ENCODE data around the gene CDC45.

The CDC45 gene

GRCh38 chr22:19559324-19559811 lies 79.6 kb downstream of the CDC45 start:
- H3K9me2 ChIP-seq (replicated peaks; ENCODE audit: control insufficient read depth, low read length): no peaks in the 10 kb centered on the region
- no peak overlapping the region for H3K4me2 ChIP-seq (ENCODE audit: low read length)
- H3K27ac ChIP-seq (ENCODE audit: low read depth, low read length): no peak overlapping the region
- no peaks in the 10 kb centered on the region for H3K36me3 ChIP-seq (ENCODE audit: control insufficient read depth, low read length)
- H3K4me1 ChIP-seq (ENCODE audit: control insufficient read depth, low read length): no peaks in the 10 kb centered on the region
- H3K9me3 ChIP-seq (ENCODE audit: control insufficient read depth, insufficient read depth, low read length): no peaks in the 10 kb centered on the region
- TF ChIP-seq CTCF (IDR thresholded peaks at IDR 0.05; ENCODE audit: low read depth, low read length, poor library complexity, severe bottlenecking): no peak
- TF ChIP-seq EZH2phosphoT487 (IDR thresholded peaks at IDR 0.05; ENCODE audit: borderline replicate concordance, low read length): no peak
- 0 out of 2 replicates have a peak, but pooled peaks cover 3% of the 10 kb centered on the region for H3K27me3 ChIP-seq (ENCODE audit: control insufficient read depth, low read length)
- no peaks in the 10 kb centered on the region for H4K20me1 ChIP-seq (ENCODE audit: control insufficient read depth, insufficient read depth, low read depth, low read length)
- no peak overlapping the region for H3K4me3 ChIP-seq (ENCODE audit: low read length)
- no peaks in the 10 kb centered on the region for H3K79me2 ChIP-seq (ENCODE audit: control insufficient read depth, low read length)
- H3F3A ChIP-seq (ENCODE audit: control insufficient read depth, insufficient read depth): no peaks in the 10 kb centered on the region

- H3K9me2 ChIP-seq (replicated peaks; ENCODE audit: control insufficient read depth, low read length): no peaks in the 10 kb centered on the region
- H3K27me3 ChIP-seq (ENCODE audit: control insufficient read depth, low read length): no peaks in the 10 kb centered on the region
- no peaks in the 10 kb centered on the region for H3K79me2 ChIP-seq (ENCODE audit: control insufficient read depth, low read length)
- H3K9me3 ChIP-seq (ENCODE audit: control insufficient read depth, insufficient read depth, low read length): no peaks in the 10 kb centered on the region
- no peaks in the 10 kb centered on the region for H4K20me1 ChIP-seq (ENCODE audit: control insufficient read depth, insufficient read depth, low read depth, low read length)
- no peak for TF ChIP-seq EZH2phosphoT487 (IDR thresholded peaks at IDR 0.05; ENCODE audit: borderline replicate concordance, low read length)
- no peak for TF ChIP-seq CTCF (IDR thresholded peaks at IDR 0.05; ENCODE audit: low read depth, low read length, poor library complexity, severe bottlenecking)
- H3K36me3 ChIP-seq (ENCODE audit: control insufficient read depth, low read length): no peaks in the 10 kb centered on the region
- H3K27ac ChIP-seq (ENCODE audit: low read depth, low read length): no peak overlapping the region
- no peaks in the 10 kb centered on the region for H3F3A ChIP-seq (ENCODE audit: control insufficient read depth, insufficient read depth)
- no peak overlapping the region for H3K4me3 ChIP-seq (ENCODE audit: low read length)
- H3K4me1 ChIP-seq (ENCODE audit: control insufficient read depth, low read length): no peaks in the 10 kb centered on the region
- H3K4me2 ChIP-seq (ENCODE audit: low read length): no peak overlapping the region
Measured at GRCh38 chr22:19559956-19560355, 80.2 kb downstream of the CDC45 start.

- Histone ChIP-seq H3K4me3 (ENCODE audit: low read length) (no peak overlapping the region), H3K4me2 (ENCODE audit: low read length) (no peak overlapping the region), H3K4me1 (ENCODE audit: control insufficient read depth, low read length) (no peaks in the 10 kb centered on the region), H3K27ac (ENCODE audit: low read depth, low read length) (no peak overlapping the region), H4K20me1 (ENCODE audit: control insufficient read depth, insufficient read depth, low read depth, low read length) (no peaks in the 10 kb centered on the region), H3F3A (ENCODE audit: control insufficient read depth, insufficient read depth) (no peaks in the 10 kb centered on the region), H3K79me2 (ENCODE audit: control insufficient read depth, low read length) (no peaks in the 10 kb centered on the region), H3K9me2 (replicated peaks; ENCODE audit: control insufficient read depth, low read length) (no peaks in the 10 kb centered on the region), H3K36me3 (ENCODE audit: control insufficient read depth, low read length) (no peaks in the 10 kb centered on the region), H3K9me3 (ENCODE audit: control insufficient read depth, insufficient read depth, low read length) (no peaks in the 10 kb centered on the region), H3K27me3 (ENCODE audit: control insufficient read depth, low read length) (no peaks in the 10 kb centered on the region)
- TF ChIP-seq CTCF (IDR thresholded peaks at IDR 0.05; ENCODE audit: low read depth, low read length, poor library complexity, severe bottlenecking) (no peak), EZH2phosphoT487 (IDR thresholded peaks at IDR 0.05; ENCODE audit: borderline replicate concordance, low read length) (no peak)
Measured at GRCh38 chr22:19565382-19566278, 85.9 kb downstream of the CDC45 start.
